Ovary (tissue), 3 donors: ENCODE measurements around the gene GTPBP1.

Experiments used
- POLR2A ChIP-seq: fragments of 450-650 bp; IDR thresholded peaks from one replicate; pipeline ENCODE4 v1.6.1; 2017; ENCODE audit warnings: antibody characterized with exemption, mild to moderate bottlenecking, moderate library complexity
- TF ChIP-seq, protein P1 (sequence below), 3 donors: fragments of 450-650 bp in 2 of 3; fragments of 200-600 bp in 1 of 3; IDR thresholded peaks; one replicate each; pipeline versions ENCODE4 v1.5.1 to v1.8.0; 2016 to 2022; ENCODE audit warnings: antibody characterized with exemption in 3 of 3, mild to moderate bottlenecking in 1 of 3
- donor health status: DM: no; HTN: no; CAD: no.

DNA sequence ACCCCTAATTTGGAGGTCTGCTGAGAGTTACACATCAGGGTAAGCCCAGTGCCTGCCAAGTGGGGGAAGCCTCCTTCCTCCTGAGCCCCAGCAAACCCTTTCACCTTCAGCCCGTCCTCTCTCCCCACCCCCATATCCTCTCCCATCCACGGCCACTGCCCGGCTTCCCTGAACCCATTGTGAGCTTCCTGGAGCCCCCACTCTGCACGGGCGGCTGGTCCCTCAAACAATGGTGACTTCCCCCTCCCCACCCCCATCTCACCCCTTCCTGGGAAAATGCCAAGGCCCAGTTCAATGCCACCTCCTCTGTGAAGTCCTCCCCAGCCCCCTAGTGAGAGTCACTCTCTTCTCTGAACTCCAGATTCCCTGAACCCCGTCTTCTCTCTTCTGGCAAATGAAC is 70.3 kb downstream of the GTPBP1 start:
- TF ChIP-seq POLR2A, result no peak
- TF ChIP-seq, protein P1, sequence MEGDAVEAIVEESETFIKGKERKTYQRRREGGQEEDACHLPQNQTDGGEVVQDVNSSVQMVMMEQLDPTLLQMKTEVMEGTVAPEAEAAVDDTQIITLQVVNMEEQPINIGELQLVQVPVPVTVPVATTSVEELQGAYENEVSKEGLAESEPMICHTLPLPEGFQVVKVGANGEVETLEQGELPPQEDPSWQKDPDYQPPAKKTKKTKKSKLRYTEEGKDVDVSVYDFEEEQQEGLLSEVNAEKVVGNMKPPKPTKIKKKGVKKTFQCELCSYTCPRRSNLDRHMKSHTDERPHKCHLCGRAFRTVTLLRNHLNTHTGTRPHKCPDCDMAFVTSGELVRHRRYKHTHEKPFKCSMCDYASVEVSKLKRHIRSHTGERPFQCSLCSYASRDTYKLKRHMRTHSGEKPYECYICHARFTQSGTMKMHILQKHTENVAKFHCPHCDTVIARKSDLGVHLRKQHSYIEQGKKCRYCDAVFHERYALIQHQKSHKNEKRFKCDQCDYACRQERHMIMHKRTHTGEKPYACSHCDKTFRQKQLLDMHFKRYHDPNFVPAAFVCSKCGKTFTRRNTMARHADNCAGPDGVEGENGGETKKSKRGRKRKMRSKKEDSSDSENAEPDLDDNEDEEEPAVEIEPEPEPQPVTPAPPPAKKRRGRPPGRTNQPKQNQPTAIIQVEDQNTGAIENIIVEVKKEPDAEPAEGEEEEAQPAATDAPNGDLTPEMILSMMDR (IDR thresholded peaks at IDR 0.05), result no peak
